HK-2 (cell line): Measurements from ENCODE around the gene B4GALT2.

Experiments used
- DNase-seq: peaks from one replicate; pipeline ENCODE4 v3.0.0-alpha.2; 2018; ENCODE audit not compliant: unreplicated experiment

The B4GALT2 gene

GRCh38 chr1:43984855-43985254, 5.8 kb downstream of the B4GALT2 start:
- no peak for DNase-seq

GRCh38 chr1:43985984-43986595, 7.1 kb downstream of the B4GALT2 start:
- no peak for DNase-seq

DNA sequence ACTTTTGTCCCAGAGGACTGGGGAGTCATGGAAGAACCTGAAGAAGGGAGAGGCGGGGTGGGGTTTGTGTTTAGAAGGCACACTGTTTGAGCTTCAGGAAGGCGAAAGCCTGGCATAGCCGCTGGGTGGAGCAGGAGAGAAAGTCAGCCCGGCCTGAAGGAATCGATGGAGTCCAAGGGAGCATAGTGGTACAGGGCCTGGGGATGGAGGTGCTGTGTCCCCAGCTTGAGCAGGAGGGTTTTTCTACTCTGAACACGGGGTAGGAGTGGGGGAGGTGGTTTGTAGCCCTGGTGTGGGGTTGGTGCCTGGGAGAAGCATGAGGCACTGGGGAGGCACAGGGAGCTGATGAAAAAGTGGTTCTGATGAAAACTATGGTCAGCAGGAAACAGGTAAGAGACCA, 7.7 kb downstream of the B4GALT2 start:
- DNase-seq, result no peak

DNA sequence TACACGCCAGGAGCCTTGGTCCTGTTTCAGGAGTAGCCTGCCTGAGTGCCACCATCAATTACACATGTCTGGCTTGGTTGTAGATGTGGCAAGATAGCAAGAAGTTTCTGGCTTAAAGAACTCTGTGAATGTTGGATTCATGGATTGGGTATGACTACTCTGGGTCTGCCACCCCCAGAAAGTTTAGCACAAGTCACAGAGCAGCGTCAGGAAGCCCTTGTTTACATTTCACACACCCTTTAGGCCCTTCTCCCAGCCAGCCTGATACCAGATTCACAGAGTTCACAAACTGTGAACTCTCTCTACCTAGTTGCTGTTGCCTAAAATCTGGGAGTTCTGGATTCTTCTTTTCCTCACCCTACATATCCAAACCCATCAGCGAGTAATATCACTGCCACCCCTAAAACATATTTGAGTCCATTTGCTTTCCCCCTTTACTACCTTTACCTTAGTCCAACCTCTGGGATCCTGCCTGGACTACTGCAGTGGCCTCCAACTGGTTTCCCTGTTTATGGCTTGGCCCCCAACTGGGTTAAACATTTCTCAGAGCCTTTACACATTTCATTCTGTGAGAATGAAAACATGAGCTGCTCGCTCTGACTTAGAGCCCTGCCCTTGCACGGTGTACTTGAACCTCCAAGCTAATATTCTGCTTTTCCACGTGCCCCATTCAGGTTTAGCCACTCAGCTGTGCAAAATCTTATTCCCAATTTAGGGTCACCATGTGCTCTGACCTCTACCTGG, 8.3 kb downstream of the B4GALT2 start:
- DNase-seq, result no peak

DNA sequence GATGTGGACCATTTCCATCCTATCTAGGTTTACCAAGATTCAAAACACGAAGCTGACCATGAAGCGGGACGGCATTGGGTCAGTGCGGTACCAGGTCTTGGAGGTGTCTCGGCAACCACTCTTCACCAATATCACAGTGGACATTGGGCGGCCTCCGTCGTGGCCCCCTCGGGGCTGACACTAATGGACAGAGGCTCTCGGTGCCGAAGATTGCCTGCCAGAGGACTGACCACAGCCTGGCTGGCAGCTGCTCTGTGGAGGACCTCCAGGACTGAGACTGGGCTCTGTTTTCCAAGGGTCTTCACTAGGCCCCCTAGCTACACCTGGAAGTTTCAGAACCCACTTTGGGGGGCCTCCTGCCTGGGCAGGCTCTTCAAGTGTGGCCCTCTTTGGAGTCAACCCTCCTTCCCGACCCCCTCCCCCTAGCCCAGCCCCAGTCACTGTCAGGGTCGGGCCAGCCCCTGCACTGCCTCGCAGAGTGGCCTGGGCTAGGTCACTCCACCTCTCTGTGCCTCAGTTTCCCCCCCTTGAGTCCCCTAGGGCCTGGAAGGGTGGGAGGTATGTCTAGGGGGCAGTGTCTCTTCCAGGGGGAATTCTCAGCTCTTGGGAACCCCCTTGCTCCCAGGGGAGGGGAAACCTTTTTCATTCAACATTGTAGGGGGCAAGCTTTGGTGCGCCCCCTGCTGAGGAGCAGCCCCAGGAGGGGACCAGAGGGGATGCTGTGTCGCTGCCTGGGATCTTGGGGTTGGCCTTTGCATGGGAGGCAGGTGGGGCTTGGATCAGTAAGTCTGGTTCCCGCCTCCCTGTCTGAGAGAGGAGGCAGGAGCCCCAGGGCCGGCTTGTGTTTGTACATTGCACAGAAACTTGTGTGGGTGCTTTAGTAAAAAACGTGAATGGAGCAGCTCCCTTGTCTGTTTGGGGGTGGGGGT, 11.5 kb downstream of the B4GALT2 start:
- peak; percentile 38 for DNase-seq

GRCh38 chr1:43991200-43991475, 12.1 kb downstream of the B4GALT2 start:
- no peak for DNase-seq

DNA sequence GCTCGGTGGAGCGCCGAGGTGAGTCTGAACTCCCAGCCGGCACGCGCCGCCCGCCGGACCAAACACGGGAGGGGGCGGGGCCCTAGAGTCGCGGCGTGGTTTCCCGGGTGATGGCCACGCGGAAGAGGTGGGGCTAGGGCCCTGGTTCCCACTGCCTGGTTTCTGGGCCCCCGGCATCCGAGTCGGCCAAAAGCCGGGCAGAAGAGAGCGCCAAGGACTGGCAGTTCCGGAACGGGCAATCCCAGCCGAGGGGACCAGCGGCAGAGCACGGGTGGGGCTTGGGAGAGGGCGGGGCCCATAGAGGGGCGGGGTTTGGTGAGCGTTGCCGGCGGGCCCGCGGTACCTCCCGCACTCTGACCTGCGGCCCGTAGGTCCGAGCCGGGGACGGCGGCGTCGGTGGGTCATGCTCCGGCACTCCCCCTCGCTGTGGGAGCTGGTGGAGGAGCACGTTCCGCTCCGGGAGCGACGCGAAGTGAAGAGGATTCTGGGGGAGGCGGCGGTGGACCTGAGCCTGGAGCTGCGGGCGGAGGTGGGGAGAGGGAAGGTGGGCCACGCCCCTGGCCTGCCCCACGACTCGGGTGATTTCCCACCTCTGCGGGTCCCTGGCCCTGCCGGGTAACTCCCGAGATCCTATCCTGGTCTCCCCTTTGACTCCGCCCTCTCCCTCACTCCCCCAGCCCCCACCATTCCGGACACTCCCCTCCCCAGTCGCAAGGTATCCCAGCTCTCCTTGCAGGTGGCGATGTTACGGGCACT, 12.6 kb downstream of the B4GALT2 start, which contains the start of gene CCDC24:
Gene CCDC24, plus strand, starts transcription at position 124 of the 756 bp plus-strand sequence. Its CDS starts 280 bp downstream, at position 404.
- peak; percentile 91 for DNase-seq

- DNase-seq, result no peak
Observed at GRCh38 chr1:43992232-43992995, 13.4 kb downstream of the B4GALT2 start.

DNA sequence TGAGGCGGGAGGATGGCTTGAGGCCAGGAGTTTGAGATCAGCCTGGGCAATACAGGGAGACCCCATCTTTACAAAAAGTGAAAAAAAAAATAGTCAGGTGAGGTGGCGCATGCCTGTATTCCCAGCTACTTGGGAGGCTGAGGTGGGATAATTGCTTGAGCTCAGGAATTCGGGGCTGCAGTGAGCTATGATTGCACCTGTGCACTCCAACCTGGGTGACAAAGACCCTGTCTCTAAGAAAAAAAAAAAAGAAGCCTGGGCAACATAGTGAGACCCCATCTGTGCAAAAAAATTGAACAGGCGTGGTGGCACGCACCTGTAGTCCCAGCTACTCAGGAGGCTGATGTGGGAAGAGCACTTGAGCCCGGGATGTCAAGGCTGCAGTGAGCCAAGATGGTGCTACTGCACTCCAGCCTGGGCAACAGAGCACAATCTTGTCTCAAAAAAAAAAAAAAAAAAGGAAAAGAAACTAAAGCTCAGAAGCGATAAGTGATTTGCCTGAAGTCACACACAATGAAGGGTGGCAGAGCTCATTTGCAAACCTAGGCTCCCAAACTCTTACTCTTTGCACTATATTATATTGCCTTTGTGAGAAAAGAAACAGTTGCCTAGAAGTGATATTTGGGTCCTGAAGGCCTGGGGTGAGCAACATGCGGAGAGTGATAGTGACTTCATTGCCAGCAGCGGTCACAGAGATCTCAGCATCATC, 14.3 kb downstream of the B4GALT2 start:
- no peak for DNase-seq

GRCh38 chr1:43994071-43994470, 15.1 kb downstream of the B4GALT2 start:
- no peak for DNase-seq

- peak; percentile 39 for DNase-seq
Observed at GRCh38 chr1:43994794-43995790, 16.1 kb downstream of the B4GALT2 start.

GRCh38 chr1:43995984-43996732, 17.1 kb downstream of the B4GALT2 start:
- no peak for DNase-seq

DNA sequence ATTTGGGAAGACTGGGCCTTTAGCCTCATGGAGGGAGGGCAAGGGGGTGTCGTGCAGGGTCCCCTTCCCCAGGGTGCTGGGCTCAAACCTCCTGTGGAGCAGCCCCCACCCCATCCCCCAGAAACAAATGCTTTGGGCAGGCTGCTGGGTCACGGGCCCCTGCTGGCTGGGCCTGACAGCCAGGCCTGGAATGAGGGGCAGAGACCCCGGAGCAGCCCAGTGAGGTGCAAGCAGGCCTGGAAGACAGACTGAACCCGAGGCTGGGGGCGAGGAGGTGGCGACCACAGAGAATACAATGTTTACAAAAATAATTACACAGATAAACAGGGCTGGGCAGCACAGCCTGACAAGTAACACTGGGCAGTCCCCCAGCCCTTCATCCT, 17.7 kb downstream of the B4GALT2 start:
- no peak for DNase-seq

DNA sequence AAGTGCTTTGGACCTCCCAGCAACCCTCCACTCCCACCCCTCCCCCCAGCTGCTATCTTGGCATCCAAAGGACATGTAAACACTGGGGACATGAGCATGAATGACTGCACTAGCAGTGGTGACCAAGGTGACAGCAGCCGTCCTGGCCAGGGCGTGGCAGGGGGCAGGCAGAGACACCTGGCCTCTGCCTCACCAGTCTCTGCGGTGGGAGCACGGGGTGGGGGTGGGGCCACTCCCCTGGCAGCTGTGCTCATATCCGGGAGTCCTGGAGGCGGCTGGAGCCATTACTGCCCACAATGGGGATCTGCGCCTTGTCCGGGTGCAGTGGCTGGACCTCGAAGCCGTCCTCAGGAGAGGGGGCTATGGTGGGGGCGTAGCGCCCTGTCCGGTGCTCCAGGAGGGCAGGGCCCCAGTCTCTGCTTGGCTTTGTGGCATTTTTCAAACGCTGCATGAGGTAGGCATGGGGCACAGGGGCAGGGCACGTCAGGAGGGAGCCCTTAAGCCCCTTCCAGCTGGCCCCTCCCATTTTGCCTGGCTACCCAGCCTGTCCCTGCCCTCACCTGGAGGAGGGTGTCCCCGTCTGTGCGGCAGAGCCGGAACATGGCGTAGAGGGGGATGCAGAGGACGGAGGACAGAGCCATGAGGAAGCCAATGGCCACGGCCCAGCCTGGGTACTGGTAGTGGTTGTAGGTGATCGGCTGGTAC, 18.4 kb downstream of the B4GALT2 start:
- DNase-seq, result no peak

DNA sequence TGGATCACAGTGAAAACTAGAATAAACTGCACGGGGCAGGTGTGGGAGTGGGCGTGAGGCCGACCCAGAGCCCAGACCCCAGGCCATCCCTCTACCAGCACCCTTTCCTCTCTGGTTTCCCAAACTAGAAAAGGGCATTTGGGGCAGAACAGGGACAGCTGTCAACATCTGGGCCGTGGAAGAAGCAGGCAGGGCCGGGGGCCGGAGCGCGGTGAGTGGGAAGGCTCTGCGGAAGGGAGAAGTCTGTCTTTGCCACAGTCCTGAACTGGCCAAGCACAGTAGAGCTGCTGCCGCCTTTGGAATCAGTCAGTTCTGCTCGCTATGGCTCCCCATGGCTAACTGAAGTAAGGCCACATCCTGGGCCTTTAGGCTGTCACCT, 19.0 kb downstream of the B4GALT2 start:
- no peak for DNase-seq

- DNase-seq, result no peak
Observed at GRCh38 chr1:43999455-43999854, 20.4 kb downstream of the B4GALT2 start.

DNA sequence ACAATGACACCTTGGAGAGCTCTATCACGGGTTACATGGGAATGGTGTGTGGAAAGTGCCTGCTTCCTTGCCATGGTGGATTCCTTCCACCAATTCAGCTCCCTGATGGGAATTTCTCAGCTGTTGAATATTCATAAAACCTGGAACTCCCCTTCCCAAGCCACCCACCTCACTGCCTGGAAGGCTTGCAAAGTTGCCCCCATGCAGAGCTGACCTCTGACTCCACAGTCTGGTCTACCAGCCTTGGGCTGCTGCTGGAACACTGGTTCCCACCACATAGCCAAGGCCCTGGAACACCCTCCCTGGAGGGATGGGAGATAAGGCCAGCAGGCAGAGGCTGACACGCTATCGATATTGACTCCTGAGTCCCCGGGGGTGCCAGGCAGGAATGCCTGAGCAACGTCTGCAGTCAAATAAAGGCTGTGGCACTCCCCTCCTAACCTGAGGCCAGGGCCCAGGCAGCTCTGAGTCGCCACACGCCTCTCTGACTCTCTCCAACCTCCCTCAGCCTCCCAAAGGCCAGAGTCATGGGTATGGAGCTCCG, 21.2 kb downstream of the B4GALT2 start:
- no peak for DNase-seq

GRCh38 chr1:44002165-44002564, 23.2 kb downstream of the B4GALT2 start:
- DNase-seq, result no peak
